Liver (tissue), 9 donors: ENCODE results near the gene XG. TPM values are rescaled to one million over a fixed set of nuclear protein-coding genes. Genes with fewer than 3 reads are reported as not detected.

Experiments used
- DNase-seq: peaks from one replicate; pipeline ENCODE4 v3.0.0-alpha.2; 2017; ENCODE audit warnings: low spot score
- H3K27ac ChIP-seq, 2 donors: one replicate each; pipeline ENCODE4 v1.7.0; 2013; ENCODE audit warnings: inconsistent platforms in 2 of 2, low read length in 2 of 2, control low read depth in 1 of 2, low read depth in 1 of 2, mild to moderate bottlenecking in 1 of 2
- H3K27me3 ChIP-seq, 4 donors: one replicate each; pipeline versions ENCODE4 v1.6.1 to v1.7.0; 2013; ENCODE audit warnings: low read length in 3 of 4, inconsistent platforms in 1 of 4, mild to moderate bottlenecking in 1 of 4, moderate library complexity in 1 of 4; ENCODE audit not compliant: control insufficient read depth in 4 of 4, insufficient read depth in 4 of 4
- H3K36me3 ChIP-seq, 4 donors: one replicate each; pipeline versions ENCODE4 v1.6.1 to v1.7.0; 2013; ENCODE audit warnings: low read length in 3 of 4, mild to moderate bottlenecking in 3 of 4, low read depth in 1 of 4, moderate library complexity in 1 of 4; ENCODE audit not compliant: control insufficient read depth in 4 of 4, insufficient read depth in 3 of 4
- H3K4me1 ChIP-seq, 4 donors: one replicate each; pipeline versions ENCODE4 v1.6.1 to v1.7.0; 2013; ENCODE audit warnings: low read length in 3 of 4, mild to moderate bottlenecking in 3 of 4, moderate library complexity in 1 of 4; ENCODE audit not compliant: control insufficient read depth in 4 of 4, insufficient read depth in 4 of 4
- H3K4me3 ChIP-seq, 3 donors: one replicate each; pipeline versions ENCODE4 v1.6.1 to v1.7.0; 2013; ENCODE audit warnings: low read length in 3 of 3, control low read depth in 1 of 3, low read depth in 1 of 3, mild to moderate bottlenecking in 1 of 3
- H3K9ac ChIP-seq, 2 donors: one replicate each; pipeline ENCODE4 v1.7.0; 2013; ENCODE audit warnings: low read length in 2 of 2, mild to moderate bottlenecking in 2 of 2, moderate library complexity in 2 of 2, control low read depth in 1 of 2, low read depth in 1 of 2
- H3K9me3 ChIP-seq, 4 donors: one replicate each; pipeline versions ENCODE4 v1.6.1 to v1.7.0; 2013; ENCODE audit warnings: low read length in 3 of 4; ENCODE audit not compliant: control insufficient read depth in 4 of 4
- ATF3 ChIP-seq: IDR thresholded peaks from 2 replicates; pipeline ENCODE4 v1.6.1; 2016; ENCODE audit warnings: antibody characterized with exemption
- CTCF ChIP-seq: fragments of 150-350 bp; IDR thresholded peaks from 2 replicates; pipeline ENCODE4 v1.5.1; 2017; ENCODE audit warnings: improper control_type of control experiment, low read depth, low read length; ENCODE audit not compliant: missing input control
- EGR1 ChIP-seq, 2 donors: IDR thresholded peaks; 2 replicates each; pipeline ENCODE4 v1.6.1; 2016 to 2018; ENCODE audit warnings: antibody characterized with exemption in 2 of 2, low read depth in 2 of 2
- FOXA1 ChIP-seq: IDR thresholded peaks from 2 replicates; pipeline ENCODE4 v1.6.1; 2016; ENCODE audit warnings: antibody characterized with exemption
- FOXA2 ChIP-seq: IDR thresholded peaks from 2 replicates; pipeline ENCODE4 v1.6.1; 2016; ENCODE audit warnings: antibody characterized with exemption
- GABPA ChIP-seq, 2 donors: IDR thresholded peaks in 1 of 2; conservative IDR thresholded peaks in 1 of 2; 2 replicates each; pipeline ENCODE4 v1.6.1; 2016; ENCODE audit warnings: antibody characterized with exemption in 2 of 2, mild to moderate bottlenecking in 1 of 2, moderate library complexity in 1 of 2
- HNF4A ChIP-seq, 2 donors: conservative IDR thresholded peaks; 2 replicates each; pipeline ENCODE4 v1.6.1; 2016; ENCODE audit warnings: antibody characterized with exemption in 2 of 2, mild to moderate bottlenecking in 2 of 2
- HNF4G ChIP-seq: IDR thresholded peaks from 2 replicates; pipeline ENCODE4 v1.6.1; 2016; ENCODE audit warnings: antibody characterized with exemption
- JUND ChIP-seq, 2 donors: IDR thresholded peaks; 2 replicates each; pipeline ENCODE4 v1.6.1; 2016; ENCODE audit warnings: antibody characterized with exemption in 2 of 2
- MAX ChIP-seq: IDR thresholded peaks from 2 replicates; pipeline ENCODE4 v1.6.1; 2016; ENCODE audit warnings: antibody characterized with exemption
- NR2F2 ChIP-seq: IDR thresholded peaks from 2 replicates; pipeline ENCODE4 v1.6.1; 2016; ENCODE audit warnings: antibody characterized with exemption
- RAD21 ChIP-seq, 2 donors: IDR thresholded peaks; 2 replicates each; pipeline ENCODE4 v1.6.1; 2016; ENCODE audit warnings: antibody characterized with exemption in 2 of 2, mild to moderate bottlenecking in 2 of 2
- REST ChIP-seq: IDR thresholded peaks from 2 replicates; pipeline ENCODE4 v1.6.1; 2016; ENCODE audit warnings: antibody characterized with exemption, mild to moderate bottlenecking
- RXRA ChIP-seq, 2 donors: IDR thresholded peaks; 2 replicates each; pipeline ENCODE4 v1.6.1; 2017 to 2018; ENCODE audit warnings: antibody characterized with exemption in 2 of 2, mild to moderate bottlenecking in 1 of 2
- TAF1 ChIP-seq: conservative IDR thresholded peaks from 2 replicates; pipeline ENCODE4 v1.6.1; 2016; ENCODE audit warnings: antibody characterized with exemption, mild to moderate bottlenecking
- YY1 ChIP-seq: IDR thresholded peaks from 2 replicates; pipeline ENCODE4 v1.6.1; 2016; ENCODE audit warnings: antibody characterized with exemption, mild to moderate bottlenecking
- WGBS: extraction: QIAGEN DNeasy Blood & Tissue Kit; methylation state at CpG from one replicate; pipeline ENCODE4 v1.1.7; 2013; 5-methylcytosine and 5-hydroxymethylcytosine counted together
- polyA plus RNA-seq, 2 donors: library from polyadenylated mRNA; stranded (reverse) in 1 of 2; unstranded in 1 of 2; fragments of 200-250 nt in 1 of 2; fragments of >200 nt in 1 of 2; fragmentation: Nextera tagmentation in 1 of 2; extraction: Ambion mirVana in 1 of 2; gene quantifications; one replicate each; pipeline versions ENCODE4 v1.2.1 to v1.2.3, GENCODE V29; 2013 to 2015
- total RNA-seq, 2 donors: library from RNA; depleted of rRNA; stranded (reverse); fragments of >200 nt; gene quantifications; one replicate each; pipeline ENCODE4 v1.2.3, GENCODE V29; 2014
- donor health status: healthy.
- donor health status: healthy.
- donor health status: healthy.
- donor health status: healthy.
- donor health status: healthy.

Gene XG
- total and polyA plus RNA-seq, 4 donors: 0.02 to 0.93 (median 0.74) TPM; not detected in 1

GRCh38 chrX:2767631-2768455 lies 16.0 kb downstream of the XG start:
- Histone ChIP-seq H3K36me3 (no peaks in the 10 kb centered on the region), H3K4me3 (no peak overlapping the region), H3K27ac (no peak overlapping the region), H3K27me3 (no peaks in the 10 kb centered on the region), H3K9ac (no peak overlapping the region), H3K4me1 (no peaks in the 10 kb centered on the region), H3K9me3 (peaks cover 0 to 2% (median 0%) of the 10 kb centered on the region in 4 donors)
- 67% methylated on average over 25 of the region's 25 CpGs for WGBS
- TF ChIP-seq FOXA2: no peak
- no peak for TF ChIP-seq EGR1 (IDR thresholded peaks at IDR 0.05; ENCODE audit: low read depth in 2 of 2)
- no peak for TF ChIP-seq GABPA (IDR thresholded peaks at IDR 0.05 in 1 of 2, conservative IDR thresholded peaks at IDR 0.05 in 1 of 2)
- TF ChIP-seq YY1: no peak
- TF ChIP-seq MAX: no peak
- TF ChIP-seq FOXA1: no peak
- no peak for TF ChIP-seq HNF4G
- TF ChIP-seq RAD21 (IDR thresholded peaks at IDR 0.05): no peak
- TF ChIP-seq NR2F2: no peak
- no peak for TF ChIP-seq TAF1
- no peak for TF ChIP-seq CTCF
- no peak for TF ChIP-seq JUND (IDR thresholded peaks at IDR 0.05)
- TF ChIP-seq REST: no peak
- no peak for DNase-seq

- H3K27ac ChIP-seq: no peak overlapping the region
- H3K27me3 ChIP-seq: no peaks in the 10 kb centered on the region
- H3K9ac ChIP-seq: no peak overlapping the region
- no peaks in the 10 kb centered on the region for H3K36me3 ChIP-seq
- no peak for DNase-seq
- TF ChIP-seq FOXA2 (no peak), JUND (IDR thresholded peaks at IDR 0.05) (no peak), NR2F2 (no peak), HNF4A (conservative IDR thresholded peaks at IDR 0.05) (no peak), HNF4G (no peak), REST (no peak), ATF3 (no peak), RAD21 (IDR thresholded peaks at IDR 0.05) (no peak), EGR1 (IDR thresholded peaks at IDR 0.05; ENCODE audit: low read depth in 2 of 2) (no peak), YY1 (no peak), TAF1 (no peak), MAX (no peak), RXRA (IDR thresholded peaks at IDR 0.05) (no peak)
- 88% methylated on average over 1 of the region's 1 CpG for WGBS
- H3K4me1 ChIP-seq: no peaks in the 10 kb centered on the region
- H3K4me3 ChIP-seq: no peak overlapping the region
- peaks cover 0 to 3% (median 2%) of the 10 kb centered on the region in 4 donors for H3K9me3 ChIP-seq
These were observed 17.8 kb downstream of the XG start for GRCh38 chrX:2769615-2770014.
